Small intestine (tissue), 7 donors: Measurements from ENCODE around the gene USP49. TPM values are rescaled to one million over a fixed set of nuclear protein-coding genes. Genes with fewer than 3 reads are reported as not detected.

Source experiments
- DNase-seq, 2 donors: peaks; one replicate each; pipeline versions ENCODE4 v3.0.0 to v3.0.0-alpha.2; 2013
- FAIRE-seq: peaks from 2 replicates; lab custom pipeline; 2012; peaks lifted over from hg19 to GRCh38; lab: Jason Lieb, UNC
- H3K27ac ChIP-seq, 3 donors: one replicate each; pipeline ENCODE4 v1.5.1; 2013; ENCODE audit warnings: low read length in 2 of 3, mild to moderate bottlenecking in 2 of 3, control low read depth in 1 of 3, inconsistent platforms in 1 of 3, low read depth in 1 of 3, moderate library complexity in 1 of 3
- H3K27me3 ChIP-seq, 3 donors: one replicate each; pipeline ENCODE4 v1.6.1; 2013; ENCODE audit warnings: low read length in 3 of 3, inconsistent platforms in 1 of 3; ENCODE audit not compliant: control insufficient read depth in 3 of 3, insufficient read depth in 3 of 3
- H3K36me3 ChIP-seq, 3 donors: one replicate each; pipeline ENCODE4 v1.6.1; 2013; ENCODE audit warnings: low read length in 3 of 3, inconsistent platforms in 1 of 3, low read depth in 1 of 3, mild to moderate bottlenecking in 1 of 3, moderate library complexity in 1 of 3; ENCODE audit not compliant: control insufficient read depth in 3 of 3, insufficient read depth in 2 of 3
- H3K4me1 ChIP-seq, 3 donors: one replicate each; pipeline ENCODE4 v1.6.1; 2013; ENCODE audit warnings: low read length in 2 of 3, inconsistent platforms in 1 of 3, low read depth in 1 of 3, mild to moderate bottlenecking in 1 of 3, moderate library complexity in 1 of 3; ENCODE audit not compliant: control insufficient read depth in 3 of 3, insufficient read depth in 2 of 3
- H3K4me3 ChIP-seq, 3 donors: one replicate each; pipeline ENCODE4 v1.5.1; 2013; ENCODE audit warnings: low read length in 3 of 3, control low read depth in 1 of 3, inconsistent platforms in 1 of 3, low read depth in 1 of 3, mild to moderate bottlenecking in 1 of 3, moderate library complexity in 1 of 3
- H3K9me3 ChIP-seq, 2 donors: one replicate each; pipeline ENCODE4 v1.6.1; 2013; ENCODE audit warnings: low read depth in 1 of 2, low read length in 1 of 2; ENCODE audit not compliant: control insufficient read depth in 2 of 2, insufficient read depth in 1 of 2
- WGBS, 3 donors: extraction: QIAGEN DNeasy Blood & Tissue Kit; methylation state at CpG; one replicate each; pipeline ENCODE4 v1.1.7; 2013; 5-methylcytosine and 5-hydroxymethylcytosine counted together
- polyA plus RNA-seq, 4 donors: library from polyadenylated mRNA; stranded (reverse) in 3 of 4; unstranded in 1 of 4; fragments of 200-250 nt in 3 of 4; fragments of 120-200 nt in 1 of 4; gene quantifications; one replicate each; pipeline versions ENCODE4 v1.2.1 to v1.2.3, GENCODE V29; 2013
- donor health status: healthy with polysubstance abuse.
- donor health status: control.
- donor health status: control.
- donor health status: Bipolar disorder and iron deficiency.
- donor health status: healthy.

Gene USP49
- polyA plus RNA-seq, 4 donors = 0.27 to 3.8 (median 0.80) TPM

GRCh38 chr6:41811095-41811494, 84.1 kb downstream of the USP49 start:
- H3K4me1 ChIP-seq = no peaks in the 10 kb centered on the region
- 86 to 94% (median 93%) methylated on average over 3 of the region's 3 CpGs for WGBS, 3 donors
- no peaks in the 10 kb centered on the region for H3K27me3 ChIP-seq
- H3K36me3 ChIP-seq = peaks cover 0 to 7% (median 0%) of the 10 kb centered on the region in 3 donors
- H3K27ac ChIP-seq = no peak overlapping the region
- H3K4me3 ChIP-seq = no peak overlapping the region
- FAIRE-seq (no peak), DNase-seq (no peak)
- H3K9me3 ChIP-seq = no peaks in the 10 kb centered on the region

- no peak overlapping the region for H3K27ac ChIP-seq
- no peaks in the 10 kb centered on the region for H3K4me1 ChIP-seq
- H3K27me3 ChIP-seq = no peaks in the 10 kb centered on the region
- FAIRE-seq (no peak), DNase-seq (no peak)
- no peak overlapping the region for H3K4me3 ChIP-seq
- no peaks in the 10 kb centered on the region for H3K9me3 ChIP-seq
- 95 to 97% (median 95%) methylated on average over 67 to 74 of the region's 74 CpGs for WGBS, 3 donors
- peaks cover 0 to 12% (median 0%) of the 10 kb centered on the region in 3 donors for H3K36me3 ChIP-seq
Observed at GRCh38 chr6:41805830-41806774, 89.1 kb downstream of the USP49 start.

- no peaks in the 10 kb centered on the region for H3K9me3 ChIP-seq
- H3K27ac ChIP-seq = no peak overlapping the region
- DNase-seq = no peak
- no peaks in the 10 kb centered on the region for H3K4me1 ChIP-seq
- no peak for FAIRE-seq
- 86 to 87% (median 86%) methylated on average over 2 of the region's 2 CpGs for WGBS, 3 donors
- no peaks in the 10 kb centered on the region for H3K27me3 ChIP-seq
- peaks cover 0 to 20% (median 2%) of the 10 kb centered on the region in 3 donors for H3K36me3 ChIP-seq
- H3K4me3 ChIP-seq = no peak overlapping the region
Observed at GRCh38 chr6:41801380-41801779, 93.8 kb downstream of the USP49 start.

GRCh38 chr6:41799559-41799911, 95.6 kb downstream of the USP49 start:
- FAIRE-seq (no peak), DNase-seq (no peak)
- H3K27me3 ChIP-seq = no peaks in the 10 kb centered on the region
- H3K36me3 ChIP-seq = peaks cover 0 to 18% (median 2%) of the 10 kb centered on the region in 3 donors
- no peaks in the 10 kb centered on the region for H3K9me3 ChIP-seq
- H3K4me1 ChIP-seq = no peaks in the 10 kb centered on the region
- 77 to 82% (median 78%) methylated on average over 2 of the region's 2 CpGs for WGBS, 3 donors
- H3K4me3 ChIP-seq = no peak overlapping the region
- no peak overlapping the region for H3K27ac ChIP-seq

- peaks cover 0 to 18% (median 2%) of the 10 kb centered on the region in 3 donors for H3K36me3 ChIP-seq
- H3K4me3 ChIP-seq = no peak overlapping the region
- H3K4me1 ChIP-seq = no peaks in the 10 kb centered on the region
- H3K27ac ChIP-seq = no peak overlapping the region
- H3K27me3 ChIP-seq = no peaks in the 10 kb centered on the region
- WGBS, 3 donors = 93 to 96% (median 96%) methylated on average over 7 of the region's 7 CpGs
- no peak for FAIRE-seq
- H3K9me3 ChIP-seq = no peaks in the 10 kb centered on the region
- DNase-seq = no peak
Observed at GRCh38 chr6:41798901-41799558, 96.1 kb downstream of the USP49 start.

- no peak for DNase-seq
- 64 to 90% (median 88%) methylated on average over 2 of the region's 2 CpGs for WGBS, 3 donors
- Histone ChIP-seq H3K9me3 (no peaks in the 10 kb centered on the region), H3K36me3 (peaks cover 0 to 21% (median 2%) of the 10 kb centered on the region in 3 donors), H3K4me1 (no peaks in the 10 kb centered on the region), H3K4me3 (no peak overlapping the region), H3K27ac (no peak overlapping the region), H3K27me3 (no peaks in the 10 kb centered on the region)
- no peak for FAIRE-seq
Observed at GRCh38 chr6:41796474-41796873, 98.7 kb downstream of the USP49 start.

GRCh38 chr6:41791984-41792383, 103.2 kb downstream of the USP49 start:
- no peaks in the 10 kb centered on the region for H3K27me3 ChIP-seq
- DNase-seq = no peak
- peaks cover 0 to 14% (median 0%) of the 10 kb centered on the region in 3 donors for H3K36me3 ChIP-seq
- no peak for FAIRE-seq
- WGBS, 3 donors = 79 to 84% (median 83%) methylated on average over 4 of the region's 4 CpGs
- H3K27ac ChIP-seq = no peak overlapping the region
- no peaks in the 10 kb centered on the region for H3K9me3 ChIP-seq
- H3K4me3 ChIP-seq = no peak overlapping the region
- H3K4me1 ChIP-seq = no peaks in the 10 kb centered on the region

- no peaks in the 10 kb centered on the region for H3K27me3 ChIP-seq
- DNase-seq (no peak), FAIRE-seq (no peak)
- WGBS, 3 donors = 69 to 73% (median 69%) methylated on average over 1 of the region's 1 CpG
- H3K27ac ChIP-seq = no peak overlapping the region
- no peaks in the 10 kb centered on the region for H3K9me3 ChIP-seq
- peaks cover 0 to 14% (median 0%) of the 10 kb centered on the region in 3 donors for H3K36me3 ChIP-seq
- no peaks in the 10 kb centered on the region for H3K4me1 ChIP-seq
- no peak overlapping the region for H3K4me3 ChIP-seq
Observed at GRCh38 chr6:41791305-41791704, 103.9 kb downstream of the USP49 start.
